GM21381 (cell line): ENCODE results near the gene HECTD3.
"Not testable (repeated sequence)": the region's sequence is repeated elsewhere in the genome, so short reads cannot be mapped to it uniquely, and the experiment has no call there.

ENCODE experiments used
- ATAC-seq: cut with Tn5 transposase; IDR thresholded peaks from one replicate; pipeline ENCODE4 v1.9.1; 2021; ENCODE audit warnings: mild to moderate bottlenecking, moderate library complexity; ENCODE audit not compliant: unreplicated experiment

The HECTD3 gene

DNA sequence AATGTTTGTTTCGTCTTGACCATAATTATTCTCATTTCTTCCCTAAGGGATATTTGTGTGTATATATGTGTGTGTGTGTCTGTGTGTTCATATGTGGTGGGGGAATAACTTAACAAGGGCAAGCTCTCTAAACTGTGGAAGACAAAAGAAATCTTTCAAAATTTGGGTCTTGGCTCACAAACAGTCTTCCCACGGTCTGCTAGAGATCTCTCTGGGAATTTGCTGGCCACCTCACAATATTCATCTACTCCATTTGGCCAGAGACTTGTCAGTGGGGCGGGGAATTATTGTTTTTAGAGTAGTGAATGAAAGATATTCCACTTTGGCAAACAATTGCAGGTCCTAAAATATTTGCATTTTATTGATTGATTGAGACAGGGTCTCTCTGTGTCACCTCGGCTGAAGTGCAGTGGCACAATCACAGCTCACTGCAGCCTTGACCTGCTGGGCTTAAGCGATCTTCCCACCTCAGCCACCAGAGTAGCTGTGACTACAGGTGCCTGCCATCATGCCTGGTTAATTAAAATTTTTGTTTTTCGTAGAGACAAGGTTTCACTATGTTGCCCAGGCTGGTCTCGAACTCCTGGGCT, 16.7 kb downstream of the HECTD3 start:
- no peak for ATAC-seq

DNA sequence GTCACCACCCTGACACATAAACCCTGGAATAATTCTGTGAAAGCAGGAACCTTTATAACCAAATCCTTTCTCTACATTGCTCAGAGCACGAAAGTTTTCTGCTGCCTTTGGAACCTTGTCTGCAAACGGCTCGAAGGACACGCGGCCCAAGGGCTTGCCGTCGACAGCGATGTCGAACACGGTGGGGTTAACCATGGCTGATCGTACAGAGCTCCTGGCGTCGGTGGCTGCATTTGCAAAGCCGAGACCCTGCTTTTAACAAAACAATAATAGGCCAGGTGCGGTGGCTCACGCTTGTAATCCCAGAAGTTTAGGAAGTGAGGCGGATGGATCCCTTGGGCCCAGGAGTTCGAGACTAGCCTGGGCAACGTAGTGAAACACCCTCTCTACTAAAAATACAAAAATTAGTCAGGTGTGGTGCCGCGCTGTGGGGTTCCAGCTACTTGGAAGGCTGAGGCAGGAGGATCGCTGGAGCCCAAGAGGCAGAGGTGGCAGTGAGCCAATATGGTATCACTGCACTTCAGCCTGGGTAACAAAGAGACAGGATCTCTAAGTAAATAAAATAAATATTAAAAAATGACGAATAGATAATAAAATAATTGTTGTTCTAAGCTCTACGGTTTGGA, 22.5 kb downstream of the HECTD3 start:
- no peak for ATAC-seq

DNA sequence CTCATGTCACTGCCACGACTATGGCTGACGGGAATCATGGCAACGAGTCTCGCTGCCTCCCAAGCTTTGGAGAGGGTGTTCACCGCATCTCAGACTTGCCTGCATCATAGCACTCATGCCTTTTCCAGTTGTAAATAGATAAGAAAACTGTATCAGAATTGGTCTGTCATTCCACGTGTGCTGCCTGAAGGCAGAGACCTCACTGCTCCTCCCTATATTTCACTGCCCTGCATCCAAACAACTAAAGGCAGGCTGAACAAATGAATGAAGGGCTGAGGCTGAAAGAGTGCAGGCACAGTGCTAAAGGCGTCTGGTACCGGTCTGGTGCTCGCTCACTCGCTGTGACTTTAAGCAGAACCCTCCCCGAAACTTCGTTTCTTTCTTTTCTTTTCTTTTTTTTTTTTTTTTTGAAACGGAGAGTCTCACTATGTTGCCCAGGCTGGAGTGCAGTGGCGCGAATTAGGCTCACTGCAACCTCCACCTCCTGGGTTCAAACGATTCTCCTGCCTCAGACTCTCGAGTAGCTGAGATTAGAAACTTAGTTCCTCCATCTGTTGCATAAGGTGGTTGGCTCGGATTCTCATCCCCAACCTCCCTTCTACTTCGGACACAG, 25.3 kb downstream of the HECTD3 start:
- no peak for ATAC-seq

DNA sequence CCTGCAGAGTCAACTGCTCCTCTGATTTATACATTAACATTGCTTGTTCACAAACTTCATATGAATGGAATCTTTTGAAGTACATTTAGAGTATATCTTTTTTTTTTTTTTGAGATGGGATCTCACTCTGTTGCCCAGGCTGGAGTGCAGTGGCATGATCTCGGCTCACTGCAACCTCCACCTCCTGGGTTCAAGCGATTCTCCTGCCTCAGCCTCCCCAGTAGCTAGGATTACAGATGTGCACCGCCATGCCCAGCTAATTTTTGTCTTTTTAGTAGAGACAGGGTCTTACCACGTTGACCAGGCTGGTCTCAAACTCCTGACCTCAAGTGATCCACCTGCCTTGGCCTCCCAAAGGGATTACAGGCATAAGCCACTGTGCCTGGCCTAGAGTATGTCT, 33.8 kb downstream of the HECTD3 start:
- not testable (repeated sequence) for ATAC-seq

DNA sequence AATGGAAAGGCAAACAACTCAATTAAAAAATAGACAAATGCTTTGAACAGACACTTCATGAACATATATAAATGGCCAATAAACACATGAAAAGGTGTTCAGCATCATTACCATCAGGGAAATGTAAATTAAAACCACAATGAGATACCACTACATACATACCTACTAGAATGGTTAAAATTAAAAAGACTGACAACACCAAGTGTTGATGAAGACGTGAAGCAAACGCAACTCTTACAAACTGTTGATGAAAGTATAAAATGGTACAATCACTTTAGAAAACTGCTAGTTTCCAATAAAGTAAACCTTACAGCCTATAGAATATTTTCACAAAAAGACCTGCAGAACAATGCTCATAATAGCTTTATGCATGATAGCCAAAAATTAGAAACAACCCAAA, 34.9 kb downstream of the HECTD3 start:
- ATAC-seq: no peak

DNA sequence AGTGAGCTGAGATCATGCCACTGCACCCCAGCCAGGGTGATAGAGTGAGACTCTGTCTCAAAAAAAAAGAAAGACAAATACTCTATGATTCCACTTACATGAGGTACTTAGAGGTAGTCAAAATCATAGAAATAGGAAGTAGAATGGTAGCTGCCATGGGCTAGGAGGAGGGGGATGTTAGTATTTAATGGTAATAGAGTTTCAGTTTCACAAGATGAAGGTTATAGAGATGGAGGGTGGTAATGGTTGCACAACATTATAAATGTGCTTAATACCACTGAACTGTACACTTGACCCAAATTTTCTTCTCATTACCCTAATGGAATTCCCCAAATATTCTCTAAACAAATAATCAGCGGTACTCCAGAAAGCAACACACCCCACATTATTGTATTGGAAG, 37.5 kb downstream of the HECTD3 start:
- ATAC-seq: no peak

DNA sequence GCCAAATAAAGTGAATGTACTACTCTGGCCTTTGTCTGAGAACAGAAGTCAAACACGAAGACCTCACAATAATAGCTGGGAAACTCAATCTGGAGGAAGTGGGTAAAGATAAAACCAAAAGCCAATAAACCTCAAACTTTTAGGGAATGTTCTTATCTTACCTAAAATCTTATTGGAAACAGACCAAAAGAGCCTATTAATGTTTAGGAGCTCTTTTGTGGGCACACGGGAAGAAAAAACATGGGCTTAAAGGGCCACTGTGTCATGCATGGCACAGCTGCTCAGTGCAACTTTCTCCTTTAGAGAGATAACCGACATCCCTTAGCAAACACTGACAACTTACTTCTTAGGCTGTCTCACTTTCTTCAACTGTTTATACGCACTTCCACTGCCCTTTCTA, 40.8 kb downstream of the HECTD3 start:
- ATAC-seq: no peak

DNA sequence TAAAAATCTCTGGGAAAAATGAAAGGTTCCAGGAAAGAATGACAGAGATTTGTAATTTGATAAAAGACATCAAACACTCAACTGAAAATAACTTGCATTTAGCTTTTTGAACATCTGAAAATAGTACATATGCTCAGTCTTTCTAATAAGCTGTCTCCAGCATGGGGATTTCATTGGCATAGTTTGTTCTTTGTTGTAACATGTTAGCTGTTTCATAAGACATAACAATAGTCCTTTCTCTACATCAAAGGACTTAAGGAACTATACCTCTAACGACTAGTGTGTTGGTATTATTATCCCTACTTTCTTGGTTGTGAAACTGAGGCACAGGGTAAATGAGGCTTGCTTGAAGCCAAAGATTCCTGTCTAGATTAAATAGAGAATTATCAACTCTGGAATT, 46.7 kb downstream of the HECTD3 start:
- no peak for ATAC-seq

DNA sequence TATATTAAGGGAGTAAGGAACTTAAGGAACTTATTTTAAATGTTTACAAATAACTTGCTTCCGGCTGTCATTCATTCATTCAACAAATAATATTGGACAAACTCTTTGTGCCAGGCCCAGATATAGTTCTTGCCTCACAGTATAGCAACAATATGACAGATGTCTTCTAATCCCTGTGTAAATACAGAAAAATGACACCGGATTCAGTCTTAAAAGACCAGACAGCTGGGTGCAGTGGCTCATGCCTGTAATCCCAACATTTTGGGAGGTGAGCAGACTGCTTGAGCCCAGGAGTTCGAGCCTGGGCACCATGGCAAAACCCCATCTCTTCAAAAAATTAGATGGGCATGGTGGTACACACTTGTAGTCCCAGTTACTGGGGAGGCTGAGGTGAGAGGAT, 48.4 kb downstream of the HECTD3 start:
- ATAC-seq: no peak

DNA sequence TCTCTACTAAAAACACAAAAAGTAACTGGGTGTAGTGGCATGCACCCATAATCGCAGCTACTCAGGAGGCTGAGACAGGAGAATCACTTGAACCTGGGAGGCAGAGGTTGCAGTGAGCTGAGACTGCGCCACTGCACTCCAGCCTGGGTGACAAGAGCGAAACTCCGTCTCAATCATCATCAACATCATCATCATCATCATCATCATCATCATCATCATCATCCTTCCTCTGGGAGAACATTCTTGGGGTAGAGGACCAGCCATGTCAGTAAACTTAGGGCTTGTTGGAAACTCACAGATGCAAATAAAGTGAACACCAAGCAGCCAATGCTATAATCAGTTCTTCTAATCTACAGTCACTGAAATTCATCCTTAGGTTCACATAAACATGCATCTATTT, 49.1 kb downstream of the HECTD3 start:
- not testable (repeated sequence) for ATAC-seq

DNA sequence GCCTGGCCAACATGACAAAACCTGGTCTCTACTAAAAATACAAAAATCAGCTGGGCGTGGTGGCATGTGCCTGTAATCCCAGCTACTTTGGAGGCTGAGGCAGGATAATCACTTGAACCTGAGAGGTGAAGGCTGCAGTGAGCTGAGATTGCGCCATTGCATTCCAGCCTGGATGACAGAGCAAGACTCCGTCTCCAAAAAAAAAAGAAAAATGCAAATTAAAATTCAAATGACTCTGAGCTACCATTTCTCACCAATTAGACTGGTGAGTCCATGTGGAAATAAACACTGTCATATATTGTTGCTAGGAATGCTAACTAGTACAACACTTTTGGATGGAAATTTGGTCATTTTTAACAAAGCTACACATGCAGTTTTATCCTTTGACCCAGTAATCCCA, 53.6 kb downstream of the HECTD3 start:
- ATAC-seq: not testable (repeated sequence)

DNA sequence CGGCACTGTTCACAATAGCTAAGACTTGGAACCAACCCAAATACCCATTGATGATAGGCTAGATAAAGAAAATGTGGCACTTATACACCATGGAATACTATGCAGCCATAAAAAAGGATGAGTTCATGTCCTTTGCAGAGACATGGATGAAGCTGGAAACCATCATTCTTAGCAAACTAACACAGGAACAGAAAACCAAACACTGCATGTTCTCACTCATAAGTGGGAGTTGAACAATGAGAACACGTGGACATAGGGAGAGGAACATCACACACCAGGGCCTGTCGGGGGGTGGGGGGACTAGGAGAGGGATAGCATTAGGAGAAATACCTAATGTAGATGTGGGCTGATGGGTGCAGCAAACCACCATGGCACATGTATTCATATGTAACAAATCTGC, 55.0 kb downstream of the HECTD3 start:
- ATAC-seq: not testable (repeated sequence)
